Activated T-helper 2 cell treated with anti-CD3 and anti-CD28 coated beads, Interferon-gamma antibody, Interleukin-2, Interleukin-4, amounts not matched to agents 10 μg/mL and 5 μg/mL and 100 μg/mL, durations not matched to agents 14 hours and 24 hours and 36 hours (primary cell): Measurements from ENCODE around the gene GPC6. TPM values are rescaled to one million over a fixed set of nuclear protein-coding genes. Genes with fewer than 3 reads are reported as not detected.

Experiments
- DNase-seq: peaks from one replicate; pipeline ENCODE4 v3.0.0; 2021; ENCODE audit warnings: low spot score
- H3K27ac Mint-ChIP-seq: one replicate; pipeline ENCODE4 v1.8.0; 2021; ENCODE audit warnings: mixed read lengths
- H3K27me3 Mint-ChIP-seq: one replicate; pipeline ENCODE4 v1.8.0; 2021; ENCODE audit warnings: low read depth, mixed read lengths
- H3K36me3 Mint-ChIP-seq: one replicate; pipeline ENCODE4 v1.8.0; 2021; ENCODE audit warnings: low read depth, mixed read lengths
- H3K4me1 Mint-ChIP-seq: one replicate; pipeline ENCODE4 v1.8.0; 2021; ENCODE audit warnings: low read depth, mixed read lengths
- H3K4me3 Mint-ChIP-seq: one replicate; pipeline ENCODE4 v1.8.0; 2021; ENCODE audit warnings: low read depth, mild to moderate bottlenecking, moderate library complexity, mixed read lengths
- H3K9me3 Mint-ChIP-seq: one replicate; pipeline ENCODE4 v1.8.0; 2021; ENCODE audit warnings: mixed read lengths
- intact Hi-C: fragments of 100-400 bp; cut with micrococcal nuclease; formaldehyde crosslinking; loops from one replicate; pipeline ENCODE4 v1.15.1; 2023
- total RNA-seq: library from RNA; stranded (reverse); gene quantifications from 2 replicates; pipeline ENCODE4 v1.2.3, GENCODE V29; 2022

GPC6 gene
- total RNA-seq, 1 donor from 2014 or later: not detected

DNA sequence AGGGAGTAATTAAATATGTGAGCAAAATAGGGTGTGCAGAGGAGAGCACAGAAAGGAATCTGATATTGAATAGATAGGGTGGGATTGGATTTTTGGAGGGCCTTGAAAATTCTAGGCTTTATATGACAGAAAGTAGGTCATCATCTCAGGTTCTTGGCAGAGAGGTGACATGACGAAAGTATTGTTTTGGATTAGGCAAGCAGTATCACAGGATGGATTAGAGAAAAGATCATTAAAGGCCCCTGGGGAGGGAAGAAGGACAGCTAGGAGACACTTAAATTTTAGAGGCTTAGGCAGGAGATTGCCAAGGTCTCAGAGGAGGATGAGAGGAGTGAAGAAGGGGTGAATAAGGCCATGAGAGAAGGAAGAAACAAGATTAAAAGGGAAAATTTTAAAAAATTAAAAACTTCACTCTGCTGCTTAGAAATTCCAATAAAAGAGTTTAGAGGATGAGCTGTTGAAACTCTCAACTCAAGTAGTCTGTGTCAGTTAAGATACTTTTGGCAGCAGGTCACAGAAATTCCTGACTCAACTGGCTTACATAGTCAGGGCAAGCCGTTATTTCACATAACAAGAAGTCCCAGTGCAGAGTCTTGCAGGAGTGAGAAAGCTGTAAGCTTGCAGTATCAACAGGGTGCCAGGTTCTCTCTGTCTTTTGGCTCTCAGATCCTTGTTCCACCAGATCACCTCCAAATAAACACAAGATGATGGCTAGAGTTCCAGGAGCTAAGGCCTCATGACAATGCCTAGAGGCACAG is 8.8 kb downstream of the GPC6 start:
- no peak for DNase-seq
- Mint-ChIP-seq H3K9me3 (peaks cover 14% of the 10 kb centered on the region), H3K36me3 (no peaks in the 10 kb centered on the region), H3K27ac (no peak overlapping the region), H3K4me1 (no peaks in the 10 kb centered on the region), H3K4me3 (no peak overlapping the region), H3K27me3 (peaks cover 3% of the 10 kb centered on the region)
- intact Hi-C loops: no loop called here

DNA sequence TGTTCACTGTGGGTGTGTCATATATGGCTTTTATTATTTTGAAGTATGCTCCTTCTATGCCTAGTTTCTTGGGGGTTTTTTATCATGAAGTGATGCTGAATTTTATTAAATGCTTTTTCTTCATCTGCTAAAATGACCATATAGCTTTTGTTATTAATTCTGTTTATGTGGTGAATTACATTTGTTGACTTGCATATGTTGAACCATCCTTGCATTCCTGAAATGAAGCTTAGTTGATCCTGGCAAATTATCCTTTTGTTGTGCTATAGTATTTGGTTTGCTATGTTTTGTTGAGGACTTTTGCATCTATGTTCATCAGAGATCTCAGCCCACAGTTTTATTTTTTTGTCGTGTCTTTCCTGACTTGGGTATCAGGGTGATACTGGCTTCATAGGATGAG is 12.1 kb downstream of the GPC6 start:
- no peaks in the 10 kb centered on the region for H3K36me3 Mint-ChIP-seq
- H3K9me3 Mint-ChIP-seq: peaks cover 21% of the 10 kb centered on the region
- H3K27ac Mint-ChIP-seq: no peak overlapping the region
- intact Hi-C loops: no loop called here
- no peak for DNase-seq
- H3K27me3 Mint-ChIP-seq: no peaks in the 10 kb centered on the region
- no peak overlapping the region for H3K4me3 Mint-ChIP-seq
- no peaks in the 10 kb centered on the region for H3K4me1 Mint-ChIP-seq

DNA sequence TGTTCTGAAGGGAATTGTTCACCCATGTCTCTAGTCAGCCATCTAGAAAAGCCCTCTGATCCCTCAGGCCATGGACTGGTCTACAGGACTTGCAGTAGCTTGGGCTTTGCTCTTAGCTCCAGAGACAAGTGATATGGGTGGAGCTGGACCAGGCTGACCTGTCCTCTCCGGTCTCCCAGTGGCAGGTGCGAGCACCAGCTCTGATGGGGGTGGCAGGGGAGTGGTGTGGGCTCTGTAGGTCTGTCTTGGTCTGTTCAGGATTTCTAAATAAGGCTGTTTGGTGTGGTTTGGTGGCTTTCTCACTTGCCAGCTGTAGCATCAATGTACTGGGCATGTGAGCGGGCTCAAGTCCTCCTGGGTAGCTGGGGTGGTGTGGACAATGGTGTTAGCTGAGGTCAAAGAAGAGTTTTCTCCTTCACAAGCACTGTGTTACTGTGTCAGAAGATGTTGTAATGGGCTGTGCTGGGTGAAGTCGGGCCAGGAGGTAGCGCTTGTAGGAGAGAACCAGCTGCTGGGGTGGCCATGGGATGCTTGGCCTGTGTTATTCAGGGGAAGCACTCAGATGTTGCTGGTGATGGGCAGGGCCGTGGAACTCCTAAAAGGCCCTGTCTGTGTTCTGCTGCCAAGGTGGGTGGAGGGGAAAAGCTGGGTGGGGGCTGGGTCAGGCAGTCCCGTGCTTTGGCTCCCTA is 16.9 kb downstream of the GPC6 start:
- H3K9me3 Mint-ChIP-seq: peaks cover 20% of the 10 kb centered on the region
- no peak for DNase-seq
- H3K27me3 Mint-ChIP-seq: no peaks in the 10 kb centered on the region
- no peak overlapping the region for H3K4me3 Mint-ChIP-seq
- H3K36me3 Mint-ChIP-seq: no peaks in the 10 kb centered on the region
- intact Hi-C loops: no loop called here
- H3K27ac Mint-ChIP-seq: no peak overlapping the region
- H3K4me1 Mint-ChIP-seq: no peaks in the 10 kb centered on the region

DNA sequence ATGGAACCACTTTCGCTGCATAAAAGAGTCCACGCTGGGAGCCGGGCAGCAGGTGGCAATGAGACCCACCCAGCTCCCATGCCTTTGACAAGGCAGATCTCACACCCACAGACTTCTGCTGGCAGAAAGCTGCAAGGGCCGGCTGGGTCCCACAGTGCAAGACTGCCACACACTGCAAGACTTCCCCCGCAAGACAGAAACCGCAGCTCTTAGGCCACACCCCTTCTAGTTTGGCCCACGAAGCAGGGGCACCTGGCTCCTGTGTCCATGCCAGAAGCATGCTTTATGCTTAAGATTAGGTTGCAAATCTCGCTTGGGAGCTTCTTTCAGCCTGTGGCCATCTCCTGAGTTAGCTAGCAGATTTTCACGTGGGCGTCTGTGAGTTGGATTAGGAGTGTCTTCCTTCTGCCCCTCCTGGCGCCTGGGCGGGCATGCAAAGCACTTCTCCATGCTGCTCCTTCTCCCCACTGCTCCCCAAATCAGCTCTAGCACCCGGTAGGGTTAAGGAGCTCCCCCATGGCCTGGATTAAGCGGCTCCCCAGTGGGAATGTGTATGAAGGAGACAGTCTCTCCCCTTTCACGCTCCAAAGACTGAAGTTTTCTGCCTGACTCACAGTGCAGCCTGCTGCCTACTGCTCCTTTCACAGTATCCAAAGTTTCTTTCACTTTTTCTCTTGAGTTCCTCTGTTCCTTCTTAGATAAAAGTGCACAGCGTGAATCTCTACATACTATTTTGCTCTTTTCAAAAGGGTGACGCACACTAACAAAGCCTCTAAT is 17.7 kb downstream of the GPC6 start:
- Mint-ChIP-seq H3K9me3 (peaks cover 11% of the 10 kb centered on the region), H3K4me3 (no peak overlapping the region), H3K27me3 (no peaks in the 10 kb centered on the region), H3K36me3 (no peaks in the 10 kb centered on the region), H3K4me1 (no peaks in the 10 kb centered on the region), H3K27ac (no peak overlapping the region)
- DNase-seq: no peak
- intact Hi-C loops: no loop called here

DNA sequence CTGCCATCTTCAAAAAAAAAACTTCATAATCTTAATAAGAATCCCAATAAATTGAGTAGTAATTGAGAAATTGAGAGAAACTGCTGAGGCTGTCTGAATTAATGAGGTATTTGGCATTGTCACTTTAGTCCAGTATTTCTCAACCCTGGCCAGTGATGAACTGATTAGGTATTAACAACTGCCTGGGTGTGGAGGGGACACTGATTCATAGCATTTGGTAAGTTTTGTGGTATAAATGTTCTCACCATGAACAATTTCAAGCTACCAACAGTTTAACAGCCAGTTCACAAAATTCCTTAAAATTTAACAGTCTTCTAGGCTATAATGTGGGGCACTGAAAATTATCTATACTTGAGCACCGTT is 18.3 kb downstream of the GPC6 start:
- H3K9me3 Mint-ChIP-seq: peaks cover 8% of the 10 kb centered on the region
- H3K4me3 Mint-ChIP-seq: no peak overlapping the region
- no peak for DNase-seq
- H3K27me3 Mint-ChIP-seq: no peaks in the 10 kb centered on the region
- no peaks in the 10 kb centered on the region for H3K4me1 Mint-ChIP-seq
- intact Hi-C loops: no loop called here
- no peaks in the 10 kb centered on the region for H3K36me3 Mint-ChIP-seq
- H3K27ac Mint-ChIP-seq: no peak overlapping the region

DNA sequence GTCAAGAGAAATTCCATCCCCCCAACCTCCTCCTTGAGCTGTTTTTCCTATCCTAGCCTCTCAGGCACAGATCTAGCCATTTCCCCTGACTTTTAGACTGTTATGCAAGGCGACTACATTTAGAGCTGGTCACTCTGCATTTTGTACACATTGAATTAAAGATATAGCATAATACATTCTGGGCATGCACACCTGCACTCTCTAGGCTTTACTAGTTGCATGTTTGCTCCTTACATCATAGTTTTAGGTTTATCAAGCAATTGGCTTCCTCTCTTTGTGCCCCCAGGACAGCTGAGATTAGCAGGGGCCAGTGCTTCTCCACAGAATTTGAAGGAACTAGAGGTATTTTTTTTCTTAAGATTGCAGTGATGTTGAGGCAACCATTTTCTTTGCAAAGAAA is 19.5 kb downstream of the GPC6 start:
- intact Hi-C loops: no loop called here
- no peaks in the 10 kb centered on the region for H3K27me3 Mint-ChIP-seq

DNA sequence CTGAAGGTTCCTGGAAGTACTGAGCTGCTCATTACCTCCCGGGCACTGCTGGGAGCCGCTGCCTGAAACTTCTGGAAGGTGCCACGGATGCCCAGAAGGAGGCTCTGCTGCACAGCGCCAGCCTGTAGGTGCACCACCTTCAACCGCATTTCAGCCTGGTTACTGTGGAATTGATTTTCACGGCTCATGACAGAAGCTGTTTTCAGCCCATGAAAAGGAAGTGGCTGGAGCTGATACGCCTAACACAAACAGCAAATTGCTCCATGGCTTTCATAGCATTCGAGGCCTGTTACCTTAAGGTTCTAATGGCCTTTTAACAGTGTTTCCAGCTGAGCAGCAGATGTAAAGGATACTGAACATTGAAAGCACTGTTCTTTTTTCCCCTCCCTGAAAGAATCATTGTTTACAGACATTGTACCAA is 22.0 kb downstream of the GPC6 start:
- H3K9me3 Mint-ChIP-seq: no peaks in the 10 kb centered on the region
- DNase-seq: no peak
- no peaks in the 10 kb centered on the region for H3K4me1 Mint-ChIP-seq
- intact Hi-C loops: no loop called here
- H3K36me3 Mint-ChIP-seq: no peaks in the 10 kb centered on the region
- no peaks in the 10 kb centered on the region for H3K27me3 Mint-ChIP-seq
- no peak overlapping the region for H3K4me3 Mint-ChIP-seq
- H3K27ac Mint-ChIP-seq: no peak overlapping the region

More for the DNA sequence above, 19.5 kb downstream of the GPC6 start:
- no peaks in the 10 kb centered on the region for H3K4me1 Mint-ChIP-seq
- H3K27ac Mint-ChIP-seq: no peak overlapping the region
- H3K36me3 Mint-ChIP-seq: no peaks in the 10 kb centered on the region
- H3K4me3 Mint-ChIP-seq: no peak overlapping the region
- DNase-seq: no peak
- peaks cover 7% of the 10 kb centered on the region for H3K9me3 Mint-ChIP-seq

DNA sequence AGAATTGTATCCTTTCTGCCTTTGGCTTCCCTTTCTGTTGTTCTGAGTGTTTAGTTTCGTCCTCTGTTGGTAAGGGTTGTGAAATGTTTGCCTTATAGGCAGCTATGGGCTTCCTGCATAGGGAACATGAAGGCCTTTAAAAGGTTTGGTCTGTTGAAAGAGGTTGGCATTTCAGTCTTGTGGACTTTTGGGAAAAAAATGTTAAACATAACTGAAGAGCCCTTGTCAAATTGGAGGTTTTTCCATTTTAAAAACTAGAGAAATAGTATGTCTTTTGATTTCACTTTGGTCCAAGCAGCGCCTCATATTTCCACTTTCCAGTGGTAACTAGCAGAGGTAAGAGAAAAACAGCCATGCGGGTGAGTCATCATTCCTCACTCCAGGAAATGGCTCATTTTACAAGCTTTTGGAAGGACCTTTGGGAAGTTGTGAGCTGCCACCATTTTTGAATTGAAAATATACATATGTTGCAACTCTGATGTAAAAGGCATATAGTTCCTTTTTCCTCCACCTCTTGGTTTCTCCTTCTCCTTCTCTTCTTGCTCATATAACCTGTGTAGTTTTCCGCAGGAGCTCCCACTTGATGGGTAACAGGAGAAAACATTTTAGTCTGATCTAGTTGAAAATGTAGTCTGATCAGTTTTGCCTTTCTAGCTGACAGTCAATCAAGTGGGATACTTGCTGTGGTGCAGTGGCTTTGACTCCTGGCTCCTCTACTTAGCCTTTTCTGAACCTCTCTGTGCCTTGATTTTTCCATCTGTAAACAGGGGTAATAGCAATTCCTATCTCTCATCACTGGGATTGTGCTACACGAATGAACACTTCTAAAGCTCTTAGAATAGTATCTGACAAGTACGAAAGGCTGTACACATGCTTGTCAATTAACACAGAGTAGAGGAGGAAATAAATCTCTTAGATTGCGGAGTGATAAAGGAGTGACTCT is 23.0 kb downstream of the GPC6 start:
- Mint-ChIP-seq H3K4me3 (no peak overlapping the region), H3K4me1 (no peaks in the 10 kb centered on the region), H3K27ac (no peak overlapping the region), H3K36me3 (no peaks in the 10 kb centered on the region), H3K27me3 (no peaks in the 10 kb centered on the region), H3K9me3 (no peaks in the 10 kb centered on the region)
- DNase-seq: no peak
- intact Hi-C loops: no loop called here

DNA sequence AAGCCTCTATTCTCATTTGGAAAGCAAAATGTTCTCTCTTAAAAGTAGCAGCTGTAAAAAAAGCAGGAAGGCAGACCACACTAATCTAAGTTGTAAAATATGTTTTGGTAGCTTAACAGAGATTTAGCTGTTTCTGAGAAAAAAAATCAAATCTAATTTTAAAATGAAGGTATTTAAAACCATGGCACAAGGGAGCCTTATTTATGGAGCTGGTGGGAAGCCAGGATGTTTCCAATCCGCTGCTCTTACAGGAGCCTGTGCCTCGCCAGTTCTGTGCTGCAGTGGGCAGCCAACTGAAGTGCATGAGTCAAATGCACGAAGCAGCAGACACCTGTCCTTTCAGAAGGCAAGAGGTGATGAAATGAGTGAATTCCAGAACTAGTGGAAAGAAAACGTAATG is 28.2 kb downstream of the GPC6 start:
- no peaks in the 10 kb centered on the region for H3K27me3 Mint-ChIP-seq
- H3K9me3 Mint-ChIP-seq: no peaks in the 10 kb centered on the region
- intact Hi-C loops: no loop called here
- no peak overlapping the region for H3K27ac Mint-ChIP-seq
- DNase-seq: no peak
- H3K4me1 Mint-ChIP-seq: no peaks in the 10 kb centered on the region
- H3K4me3 Mint-ChIP-seq: no peak overlapping the region
- no peaks in the 10 kb centered on the region for H3K36me3 Mint-ChIP-seq

DNA sequence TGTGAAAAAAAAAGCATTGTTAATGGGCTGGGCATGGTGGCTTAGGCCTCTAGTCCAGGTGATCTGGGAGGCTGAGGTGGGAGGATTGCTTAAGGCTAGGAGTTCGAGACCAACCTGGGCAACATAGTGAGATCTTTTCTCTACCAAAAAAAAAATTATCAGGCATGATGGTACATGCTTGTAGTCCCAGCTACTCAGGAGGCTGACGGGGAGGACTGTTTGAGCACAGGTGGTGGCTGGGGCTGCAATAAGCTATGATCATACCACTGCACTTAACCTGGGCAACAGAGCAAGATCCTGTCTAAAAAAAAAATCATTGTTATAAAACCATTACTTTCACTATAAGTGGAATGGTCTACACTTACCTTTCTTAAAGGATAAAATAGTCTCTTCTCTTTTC is 30.4 kb downstream of the GPC6 start:
- Mint-ChIP-seq H3K9me3 (no peaks in the 10 kb centered on the region), H3K36me3 (no peaks in the 10 kb centered on the region), H3K4me3 (no peak overlapping the region), H3K27me3 (no peaks in the 10 kb centered on the region), H3K4me1 (no peaks in the 10 kb centered on the region), H3K27ac (no peak overlapping the region)
- DNase-seq: no peak
- intact Hi-C loops: no loop called here

DNA sequence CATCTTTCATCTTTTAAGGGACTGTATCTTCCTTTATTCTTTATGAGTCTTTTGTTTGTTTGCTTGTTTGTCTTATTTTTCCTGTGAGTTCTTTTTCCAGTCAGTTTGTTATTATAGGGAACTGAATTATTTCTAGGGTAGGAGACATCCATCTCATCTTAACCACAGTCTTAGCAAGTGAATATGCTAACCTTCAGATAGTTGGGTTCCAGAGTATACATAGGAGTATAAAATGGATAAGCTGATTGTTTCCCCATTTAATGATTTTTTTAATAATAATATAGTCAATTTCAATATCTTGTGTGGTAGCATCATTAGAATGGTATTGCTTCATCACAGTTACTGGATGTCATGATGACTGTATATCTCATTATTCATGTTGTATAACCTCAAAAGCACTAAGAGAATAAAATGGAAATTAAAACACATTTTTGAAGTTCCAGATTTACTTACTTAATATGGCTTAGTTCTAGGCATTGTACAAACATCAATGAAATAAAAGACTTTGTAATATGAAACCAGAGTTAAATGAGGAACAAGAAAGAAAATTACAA is 33.0 kb downstream of the GPC6 start:
- DNase-seq: no peak
- Mint-ChIP-seq H3K27me3 (no peaks in the 10 kb centered on the region), H3K4me3 (no peak overlapping the region)

DNA sequence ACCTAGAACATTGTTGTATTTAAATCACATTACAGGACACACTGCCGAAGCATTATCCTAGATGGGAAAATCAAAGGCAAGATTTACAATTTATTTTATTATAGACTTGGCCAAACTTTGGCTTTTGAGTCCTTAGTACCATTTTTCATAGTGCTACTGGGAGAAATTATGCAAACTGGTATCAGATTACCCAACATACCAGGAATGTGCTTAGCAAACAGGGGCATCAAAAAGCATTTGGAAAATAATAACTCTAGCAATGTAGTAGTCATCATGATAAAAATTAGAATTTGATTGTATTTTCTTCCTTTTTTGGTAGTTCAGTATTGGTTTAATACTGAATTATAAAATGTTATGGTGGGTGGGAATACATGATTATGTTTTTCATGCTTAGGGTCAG is 34.0 kb downstream of the GPC6 start:
- intact Hi-C loops: no loop called here
- H3K36me3 Mint-ChIP-seq: no peaks in the 10 kb centered on the region
- H3K27ac Mint-ChIP-seq: no peak overlapping the region
- no peaks in the 10 kb centered on the region for H3K9me3 Mint-ChIP-seq
- no peaks in the 10 kb centered on the region for H3K4me1 Mint-ChIP-seq
- H3K27me3 Mint-ChIP-seq: no peaks in the 10 kb centered on the region
- no peak overlapping the region for H3K4me3 Mint-ChIP-seq
- DNase-seq: no peak

More for the DNA sequence above, 33.0 kb downstream of the GPC6 start:
- Mint-ChIP-seq H3K4me1 (no peaks in the 10 kb centered on the region), H3K9me3 (no peaks in the 10 kb centered on the region), H3K27ac (no peak overlapping the region), H3K36me3 (no peaks in the 10 kb centered on the region)
- intact Hi-C loops: no loop called here
